Gastroesophageal sphincter (tissue), 4 donors: Measurements from ENCODE around the gene ITGB2. TPM values are rescaled to one million over a fixed set of nuclear protein-coding genes. Genes with fewer than 3 reads are reported as not detected.
A peak's percentile ranks its signal among the peaks of the same experiment; 100 is the strongest.

Source experiments
- ATAC-seq: fragments of 150-250 bp; one replicate; pipeline ENCODE4 v1.9.1; 2016; ENCODE audit warnings: mild to moderate bottlenecking, moderate library complexity
- H3K27ac ChIP-seq, 4 donors: fragments of 200-600 bp; sonication (generic) in 3 of 4; 1 replicate in 3 of 4; 2 replicates in 1 of 4; pipeline ENCODE4 v1.5.1; 2016 to 2019
- H3K27me3 ChIP-seq: fragments of 200-600 bp; sonication (generic); one replicate; pipeline ENCODE4 v1.5.1; 2019
- H3K36me3 ChIP-seq, 2 donors: fragments of 200-600 bp; sonication (generic); one replicate each; pipeline ENCODE4 v1.5.1; 2019; ENCODE audit warnings: control low read depth in 1 of 2
- H3K4me1 ChIP-seq, 3 donors: fragments of 200-600 bp; sonication (generic); 1 replicate in 2 of 3; 2 replicates in 1 of 3; pipeline ENCODE4 v1.5.1; 2016 to 2019; ENCODE audit warnings: control low read depth in 2 of 3
- H3K4me3 ChIP-seq, 2 donors: fragments of 200-600 bp; sonication (generic); one replicate each; pipeline ENCODE4 v1.5.1; 2019; ENCODE audit warnings: mild to moderate bottlenecking in 1 of 2, moderate library complexity in 1 of 2
- H3K9me3 ChIP-seq, 3 donors: fragments of 200-600 bp; sonication (generic); one replicate each; pipeline ENCODE4 v1.5.1; 2017 to 2019; ENCODE audit warnings: control low read depth in 2 of 3
- CTCF ChIP-seq, 4 experiments: fragments of 200-600 bp in 2 of 4; fragments of 450-650 bp in 2 of 4; sonication (generic) in 1 of 4; IDR thresholded peaks; one replicate each; pipeline ENCODE4 v1.5.1; 2017 to 2019; ENCODE audit warnings: antibody characterized with exemption in 4 of 4, mild to moderate bottlenecking in 2 of 4, moderate library complexity in 2 of 4
- EP300 ChIP-seq: sonication (generic); formaldehyde crosslinking; IDR thresholded peaks from one replicate; pipeline ENCODE4 v1.6.1; 2017; ENCODE audit warnings: antibody characterized with exemption, mild to moderate bottlenecking
- POLR2A ChIP-seq, 2 donors: fragments of 450-650 bp; IDR thresholded peaks; one replicate each; pipeline ENCODE4 v1.6.1; 2017; ENCODE audit warnings: antibody characterized with exemption in 2 of 2, mild to moderate bottlenecking in 2 of 2, moderate library complexity in 1 of 2
- POLR2AphosphoS5 ChIP-seq: sonication (generic); formaldehyde crosslinking; IDR thresholded peaks from one replicate; pipeline ENCODE4 v1.6.1; 2017; ENCODE audit warnings: antibody characterized with exemption
- WGBS, 2 donors: methylation state at CpG; one replicate each; pipeline ENCODE4 v1.1.5; 2018; ENCODE audit warnings: low coverage in 1 of 2; 5-methylcytosine and 5-hydroxymethylcytosine counted together
- total RNA-seq, 4 donors: library from RNA; depleted of rRNA; stranded (reverse); fragments of >200 nt; gene quantifications; one replicate each; pipeline ENCODE4 v1.1.0, GENCODE V29; 2016

ITGB2 gene
- total RNA-seq, 4 donors from 2014 or later: 10.4 to 112 (median 41.4) TPM

GRCh38 chr21:44908908-44909307 is 11.8 kb downstream of the ITGB2 start:
- H3K36me3 ChIP-seq: no peaks in the 10 kb centered on the region
- H3K4me3 ChIP-seq: no peak overlapping the region
- WGBS, 2 donors: 73 to 93% methylated on average over 5 to 10 of the region's 21 CpGs
- TF ChIP-seq POLR2AphosphoS5: no peak
- no peak for TF ChIP-seq CTCF (IDR thresholded peaks at IDR 0.05)
- no peak for TF ChIP-seq POLR2A (IDR thresholded peaks at IDR 0.05)
- TF ChIP-seq EP300: no peak
- H3K27me3 ChIP-seq: no peaks in the 10 kb centered on the region
- ATAC-seq: no peak
- H3K9me3 ChIP-seq: no peaks in the 10 kb centered on the region
- peaks cover 0 to 58% (median 10%) of the 10 kb centered on the region in 3 donors for H3K4me1 ChIP-seq
- peak overlapping the region in 2 of 4 donors; percentile 21 to 85 for H3K27ac ChIP-seq

- Histone ChIP-seq H3K27me3 (no peaks in the 10 kb centered on the region), H3K27ac (peak overlapping the region in 3 of 4 donors; percentile 58 to 85 (median 85)), H3K9me3 (no peaks in the 10 kb centered on the region), H3K36me3 (no peaks in the 10 kb centered on the region), H3K4me1 (peaks cover 0 to 51% (median 10%) of the 10 kb centered on the region in 3 donors), H3K4me3 (peak overlapping the region; percentile 11 to 33)
- 16 to 23% methylated on average over 5 to 22 of the region's 25 CpGs for WGBS, 2 donors
- ATAC-seq: peak; percentile 26
- TF ChIP-seq EP300 (no peak), POLR2A (IDR thresholded peaks at IDR 0.05) (no peak), POLR2AphosphoS5 (peak; percentile 12)
These were observed 12.5 kb downstream of the ITGB2 start for GRCh38 chr21:44907966-44908895.

- WGBS, 2 donors: 50 to 51% methylated on average over 3 to 6 of the region's 16 CpGs
- H3K4me3 ChIP-seq: peak overlapping the region in 1 of 2 donors; percentile 33
- no peak for TF ChIP-seq EP300
- no peak for TF ChIP-seq POLR2AphosphoS5
- TF ChIP-seq POLR2A (IDR thresholded peaks at IDR 0.05): no peak
- TF ChIP-seq CTCF (IDR thresholded peaks at IDR 0.05): no peak
- ATAC-seq: no peak
- no peaks in the 10 kb centered on the region for H3K36me3 ChIP-seq
- no peaks in the 10 kb centered on the region for H3K27me3 ChIP-seq
- peak overlapping the region in 3 of 4 donors; percentile 58 to 85 (median 85) for H3K27ac ChIP-seq
- H3K4me1 ChIP-seq: peaks cover 0 to 50% (median 10%) of the 10 kb centered on the region in 3 donors
- no peaks in the 10 kb centered on the region for H3K9me3 ChIP-seq
These were observed 13.3 kb downstream of the ITGB2 start for GRCh38 chr21:44907225-44907965.

GRCh38 chr21:44905728-44906090 is 15.0 kb downstream of the ITGB2 start:
- H3K27me3 ChIP-seq: no peaks in the 10 kb centered on the region

More at GRCh38 chr21:44905728-44906090, 15.0 kb downstream of the ITGB2 start:
- H3K4me3 ChIP-seq: no peak overlapping the region
- no peaks in the 10 kb centered on the region for H3K36me3 ChIP-seq
- TF ChIP-seq POLR2AphosphoS5: no peak
- no peak for TF ChIP-seq POLR2A (IDR thresholded peaks at IDR 0.05)
- TF ChIP-seq EP300: no peak
- no peak for TF ChIP-seq CTCF (IDR thresholded peaks at IDR 0.05)
- H3K27ac ChIP-seq: peak overlapping the region in 1 of 4 donors; percentile 85
- no peaks in the 10 kb centered on the region for H3K9me3 ChIP-seq
- ATAC-seq: no peak
- peaks cover 0 to 34% (median 10%) of the 10 kb centered on the region in 3 donors for H3K4me1 ChIP-seq
- WGBS, 2 donors: 77% methylated on average over 5 of the region's 7 CpGs; no CpG with 5 or more reads in 1 of the 2 donors
